ENCODE measurements around the gene SMKR1.

GRCh38 chr7:129515381-129515780 lies 13.1 kb downstream of the SMKR1 start:
- TF ChIP-seq CTCF (IDR thresholded peaks at IDR 0.05) (no peak), PBX3 (IDR thresholded peaks at IDR 0.05) (no peak), JUNB (IDR thresholded peaks at IDR 0.05) (no peak), MAFK (IDR thresholded peaks at IDR 0.05; ENCODE audit: partially characterized antibody) (no peak), CEBPB (IDR thresholded peaks at IDR 0.05) (no peak), POLR2A (IDR thresholded peaks at IDR 0.05; ENCODE audit: low read length) (no peak), CBX8 (IDR thresholded peaks at IDR 0.05) (no peak), RAD21 (conservative IDR thresholded peaks at IDR 0.05 in 1 of 2, IDR thresholded peaks at IDR 0.05 in 1 of 2) (no peak), EP300 (IDR thresholded peaks at IDR 0.05) (no peak), RNF2 (IDR thresholded peaks at IDR 0.05; ENCODE audit: borderline replicate concordance, low read depth) (no peak)
